SK-N-SH treated with all-trans-retinoic acid at 6 μM for 48 hours (cell line): ENCODE measurements around the gene TRAK1.

Experiments used
- ATAC-seq: fragments of 200-7000 bp; cut with Tn5 transposase; 3 replicates; pipeline ENCODE4 v1.9.1; 2020; ENCODE audit warnings: mild to moderate bottlenecking, moderate library complexity
- ARNTL ChIP-seq: fragments of 450-650 bp; formaldehyde crosslinking; IDR thresholded peaks from 2 replicates; pipeline ENCODE4 v1.5.0; 2020; ENCODE audit warnings: low read depth, mild to moderate bottlenecking, moderate library complexity, borderline replicate concordance
- BACH2 ChIP-seq: fragments of 250-450 bp; sonication (Bioruptor Pico); IDR thresholded peaks from 2 replicates; pipeline ENCODE4 v1.9.0; 2021; ENCODE audit warnings: mild to moderate bottlenecking, borderline replicate concordance
- CREB5 ChIP-seq: fragments of 250-450 bp; sonication (Bioruptor Pico); IDR thresholded peaks from 2 replicates; pipeline ENCODE4 v1.5.1; 2020; ENCODE audit warnings: low read depth, mild to moderate bottlenecking, moderate library complexity
- ESRRG ChIP-seq: fragments of 250-450 bp; sonication (Bioruptor Pico); IDR thresholded peaks from 2 replicates; pipeline ENCODE4 v1.6.1; 2021; ENCODE audit warnings: mild to moderate bottlenecking
- GLIS3 ChIP-seq: fragments of 250-450 bp; sonication (Bioruptor Pico); IDR thresholded peaks from 2 replicates; pipeline ENCODE4 v1.5.0; 2020; ENCODE audit warnings: mild to moderate bottlenecking, moderate library complexity
- ISL1 ChIP-seq: fragments of 250-450 bp; sonication (Bioruptor Pico); IDR thresholded peaks from 2 replicates; pipeline ENCODE4 v2.1.2; 2022; ENCODE audit warnings: mild to moderate bottlenecking, moderate library complexity
- OSR1 ChIP-seq: fragments of 250-450 bp; sonication (Bioruptor Pico); IDR thresholded peaks from 2 replicates; pipeline ENCODE4 v1.8.0; 2022; ENCODE audit warnings: moderate library complexity, mild to moderate bottlenecking, inconsistent platforms
- POU6F1 ChIP-seq: fragments of 250-450 bp; sonication (Bioruptor Pico); IDR thresholded peaks from 2 replicates; pipeline ENCODE4 v1.8.0; 2021; ENCODE audit warnings: low read depth, mild to moderate bottlenecking, moderate library complexity, borderline replicate concordance
- PPARA ChIP-seq: fragments of 250-450 bp; sonication (Bioruptor Pico); IDR thresholded peaks from 2 replicates; pipeline ENCODE4 v1.5.0; 2020; ENCODE audit warnings: mild to moderate bottlenecking, borderline replicate concordance
- RARB ChIP-seq: fragments of 250-450 bp; sonication (Bioruptor Pico); IDR thresholded peaks from 2 replicates; pipeline ENCODE4 v1.8.0; 2021; ENCODE audit warnings: mild to moderate bottlenecking, moderate library complexity
- SNAI2 ChIP-seq: fragments of 250-450 bp; sonication (Bioruptor Pico); IDR thresholded peaks from 2 replicates; pipeline ENCODE4 v1.5.0; 2020; ENCODE audit warnings: mild to moderate bottlenecking, moderate library complexity
- TCF4 ChIP-seq: fragments of 250-450 bp; sonication (Bioruptor Pico); IDR thresholded peaks from 2 replicates; pipeline ENCODE4 v1.8.0; 2021; ENCODE audit warnings: mild to moderate bottlenecking, moderate library complexity, borderline replicate concordance
- TOX ChIP-seq: fragments of 250-450 bp; sonication (Bioruptor Pico); IDR thresholded peaks from 2 replicates; pipeline ENCODE4 v1.8.0; 2021; ENCODE audit warnings: mild to moderate bottlenecking, moderate library complexity, borderline replicate concordance
- ZC3H10 ChIP-seq: fragments of 250-450 bp; sonication (Bioruptor Pico); IDR thresholded peaks from 2 replicates; pipeline ENCODE4 v1.5.1; 2021; ENCODE audit warnings: mild to moderate bottlenecking, moderate library complexity
- ZFP3 ChIP-seq: fragments of 250-450 bp; sonication (Bioruptor Pico); IDR thresholded peaks from 2 replicates; pipeline ENCODE4 v1.5.0; 2020; ENCODE audit warnings: mild to moderate bottlenecking, moderate library complexity
- ZFP30 ChIP-seq: fragments of 450-650 bp; formaldehyde crosslinking; IDR thresholded peaks from 2 replicates; pipeline ENCODE4 v1.5.0; 2022; ENCODE audit warnings: mild to moderate bottlenecking, moderate library complexity
- ZNF565 ChIP-seq: fragments of 450-650 bp; formaldehyde crosslinking; conservative IDR thresholded peaks from 2 replicates; pipeline ENCODE4 v1.5.0; 2020; ENCODE audit warnings: low read depth, mild to moderate bottlenecking, moderate library complexity
- ZNF70 ChIP-seq: fragments of 450-650 bp; formaldehyde crosslinking; IDR thresholded peaks from 2 replicates; pipeline ENCODE4 v1.5.0; 2020; ENCODE audit warnings: mild to moderate bottlenecking, moderate library complexity
- ZNF8 ChIP-seq: fragments of 450-650 bp; formaldehyde crosslinking; IDR thresholded peaks from 2 replicates; pipeline ENCODE4 v1.5.0; 2020; ENCODE audit warnings: mild to moderate bottlenecking, moderate library complexity
- TF ChIP-seq, protein P1 (sequence below): fragments of 250-450 bp; sonication (Bioruptor Pico); IDR thresholded peaks from 2 replicates; pipeline ENCODE4 v1.8.0; 2020; ENCODE audit warnings: mild to moderate bottlenecking, moderate library complexity, borderline replicate concordance
- TF ChIP-seq, protein P2 (sequence below): fragments of 250-450 bp; sonication (Bioruptor Pico); IDR thresholded peaks from 2 replicates; pipeline ENCODE4 v1.5.1; 2021; ENCODE audit warnings: mild to moderate bottlenecking, moderate library complexity
- TF ChIP-seq, protein P3 (sequence below): fragments of 250-450 bp; sonication (Bioruptor Pico); IDR thresholded peaks from 2 replicates; pipeline ENCODE4 v1.5.0; 2020; ENCODE audit warnings: mild to moderate bottlenecking, moderate library complexity

TRAK1 gene

DNA sequence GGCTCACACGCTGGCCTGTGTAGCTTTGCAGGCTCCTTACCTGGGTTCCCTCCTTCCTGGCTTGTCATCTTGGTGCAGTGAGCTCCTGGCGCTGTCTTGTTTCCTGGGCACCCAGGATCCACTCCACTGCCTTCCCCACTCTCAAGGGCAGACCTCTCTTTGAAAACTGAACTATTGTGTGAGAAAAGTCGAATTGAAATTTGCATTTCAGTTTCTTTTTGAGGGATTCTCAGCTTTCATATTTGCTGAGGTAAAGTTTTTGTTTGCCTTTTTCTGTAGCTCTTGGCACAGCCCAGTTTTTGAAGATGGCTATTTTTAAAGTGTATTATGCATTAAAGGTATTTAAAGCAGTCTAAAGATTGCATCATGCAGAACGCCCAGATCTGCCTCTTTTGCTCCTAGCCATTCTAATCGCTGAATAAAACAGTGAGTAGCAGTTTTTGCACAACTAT is 104.7 kb downstream of the TRAK1 start (continued):
- TF ChIP-seq TOX (CRISPR knock-in tag), result no peak
- TF ChIP-seq POU6F1, result no peak
- TF ChIP-seq ESRRG (CRISPR knock-in tag), result no peak
- TF ChIP-seq RARB (CRISPR knock-in tag), result no peak
- TF ChIP-seq ZNF8 (CRISPR knock-in tag), result no peak
- no peak for TF ChIP-seq GLIS3 (CRISPR knock-in tag)
- TF ChIP-seq ZFP3 (CRISPR knock-in tag), result no peak
- TF ChIP-seq SNAI2 (CRISPR knock-in tag), result no peak
- TF ChIP-seq ISL1 (CRISPR knock-in tag), result no peak
- TF ChIP-seq PPARA (CRISPR knock-in tag), result no peak
- no peak for TF ChIP-seq OSR1
- TF ChIP-seq ZFP30, result no peak
- no peak for TF ChIP-seq BACH2
- TF ChIP-seq ARNTL (CRISPR knock-in tag), result no peak

DNA sequence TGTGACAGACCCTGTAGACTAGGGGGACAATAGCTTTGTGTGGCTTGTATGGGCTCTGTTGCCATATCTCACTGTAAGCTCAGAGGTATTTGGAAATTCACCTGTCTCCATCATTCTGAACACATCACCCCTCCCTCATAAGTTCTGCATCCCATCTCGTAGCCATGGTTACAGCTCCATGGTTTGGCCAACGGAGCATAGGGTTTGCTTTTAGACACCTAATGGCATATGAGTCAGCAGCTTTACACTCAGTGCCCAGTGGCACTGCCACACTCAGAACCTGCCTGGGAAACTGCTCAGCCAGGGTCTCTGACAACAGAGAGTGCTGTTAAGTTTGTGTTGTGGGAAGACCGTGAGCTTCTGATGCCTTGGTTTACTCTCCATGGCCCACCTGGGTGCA is 107.6 kb downstream of the TRAK1 start:
- no peak for ATAC-seq
- TF ChIP-seq ZC3H10 (CRISPR knock-in tag) (no peak), ISL1 (CRISPR knock-in tag) (no peak), RARB (CRISPR knock-in tag) (no peak), CREB5 (CRISPR knock-in tag) (no peak), ZNF70 (CRISPR knock-in tag) (no peak), OSR1 (no peak), ZNF565 (no peak), ESRRG (CRISPR knock-in tag) (no peak), TCF4 (CRISPR knock-in tag) (no peak), BACH2 (no peak), POU6F1 (no peak), ARNTL (CRISPR knock-in tag) (no peak), TOX (CRISPR knock-in tag) (no peak), SNAI2 (CRISPR knock-in tag) (no peak), ZFP3 (CRISPR knock-in tag) (no peak), ZNF8 (CRISPR knock-in tag) (no peak)
- TF ChIP-seq, protein P1, sequence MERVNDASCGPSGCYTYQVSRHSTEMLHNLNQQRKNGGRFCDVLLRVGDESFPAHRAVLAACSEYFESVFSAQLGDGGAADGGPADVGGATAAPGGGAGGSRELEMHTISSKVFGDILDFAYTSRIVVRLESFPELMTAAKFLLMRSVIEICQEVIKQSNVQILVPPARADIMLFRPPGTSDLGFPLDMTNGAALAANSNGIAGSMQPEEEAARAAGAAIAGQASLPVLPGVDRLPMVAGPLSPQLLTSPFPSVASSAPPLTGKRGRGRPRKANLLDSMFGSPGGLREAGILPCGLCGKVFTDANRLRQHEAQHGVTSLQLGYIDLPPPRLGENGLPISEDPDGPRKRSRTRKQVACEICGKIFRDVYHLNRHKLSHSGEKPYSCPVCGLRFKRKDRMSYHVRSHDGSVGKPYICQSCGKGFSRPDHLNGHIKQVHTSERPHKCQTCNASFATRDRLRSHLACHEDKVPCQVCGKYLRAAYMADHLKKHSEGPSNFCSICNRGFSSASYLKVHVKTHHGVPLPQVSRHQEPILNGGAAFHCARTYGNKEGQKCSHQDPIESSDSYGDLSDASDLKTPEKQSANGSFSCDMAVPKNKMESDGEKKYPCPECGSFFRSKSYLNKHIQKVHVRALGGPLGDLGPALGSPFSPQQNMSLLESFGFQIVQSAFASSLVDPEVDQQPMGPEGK (CRISPR knock-in tag), result no peak
- TF ChIP-seq, protein P2, sequence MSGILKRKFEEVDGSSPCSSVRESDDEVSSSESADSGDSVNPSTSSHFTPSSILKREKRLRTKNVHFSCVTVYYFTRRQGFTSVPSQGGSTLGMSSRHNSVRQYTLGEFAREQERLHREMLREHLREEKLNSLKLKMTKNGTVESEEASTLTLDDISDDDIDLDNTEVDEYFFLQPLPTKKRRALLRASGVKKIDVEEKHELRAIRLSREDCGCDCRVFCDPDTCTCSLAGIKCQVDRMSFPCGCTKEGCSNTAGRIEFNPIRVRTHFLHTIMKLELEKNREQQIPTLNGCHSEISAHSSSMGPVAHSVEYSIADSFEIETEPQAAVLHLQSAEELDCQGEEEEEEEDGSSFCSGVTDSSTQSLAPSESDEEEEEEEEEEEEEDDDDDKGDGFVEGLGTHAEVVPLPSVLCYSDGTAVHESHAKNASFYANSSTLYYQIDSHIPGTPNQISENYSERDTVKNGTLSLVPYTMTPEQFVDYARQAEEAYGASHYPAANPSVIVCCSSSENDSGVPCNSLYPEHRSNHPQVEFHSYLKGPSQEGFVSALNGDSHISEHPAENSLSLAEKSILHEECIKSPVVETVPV (CRISPR knock-in tag), result no peak
- TF ChIP-seq, protein P3, sequence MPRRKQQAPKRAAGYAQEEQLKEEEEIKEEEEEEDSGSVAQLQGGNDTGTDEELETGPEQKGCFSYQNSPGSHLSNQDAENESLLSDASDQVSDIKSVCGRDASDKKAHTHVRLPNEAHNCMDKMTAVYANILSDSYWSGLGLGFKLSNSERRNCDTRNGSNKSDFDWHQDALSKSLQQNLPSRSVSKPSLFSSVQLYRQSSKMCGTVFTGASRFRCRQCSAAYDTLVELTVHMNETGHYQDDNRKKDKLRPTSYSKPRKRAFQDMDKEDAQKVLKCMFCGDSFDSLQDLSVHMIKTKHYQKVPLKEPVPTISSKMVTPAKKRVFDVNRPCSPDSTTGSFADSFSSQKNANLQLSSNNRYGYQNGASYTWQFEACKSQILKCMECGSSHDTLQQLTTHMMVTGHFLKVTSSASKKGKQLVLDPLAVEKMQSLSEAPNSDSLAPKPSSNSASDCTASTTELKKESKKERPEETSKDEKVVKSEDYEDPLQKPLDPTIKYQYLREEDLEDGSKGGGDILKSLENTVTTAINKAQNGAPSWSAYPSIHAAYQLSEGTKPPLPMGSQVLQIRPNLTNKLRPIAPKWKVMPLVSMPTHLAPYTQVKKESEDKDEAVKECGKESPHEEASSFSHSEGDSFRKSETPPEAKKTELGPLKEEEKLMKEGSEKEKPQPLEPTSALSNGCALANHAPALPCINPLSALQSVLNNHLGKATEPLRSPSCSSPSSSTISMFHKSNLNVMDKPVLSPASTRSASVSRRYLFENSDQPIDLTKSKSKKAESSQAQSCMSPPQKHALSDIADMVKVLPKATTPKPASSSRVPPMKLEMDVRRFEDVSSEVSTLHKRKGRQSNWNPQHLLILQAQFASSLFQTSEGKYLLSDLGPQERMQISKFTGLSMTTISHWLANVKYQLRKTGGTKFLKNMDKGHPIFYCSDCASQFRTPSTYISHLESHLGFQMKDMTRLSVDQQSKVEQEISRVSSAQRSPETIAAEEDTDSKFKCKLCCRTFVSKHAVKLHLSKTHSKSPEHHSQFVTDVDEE (CRISPR knock-in tag), result no peak
